ENCODE measurements around the gene COMMD4. TPM values are rescaled to one million over a fixed set of nuclear protein-coding genes. Genes with fewer than 3 reads are reported as not detected.
"Not testable (repeated sequence)": the region's sequence is repeated elsewhere in the genome, so short reads cannot be mapped to it uniquely, and the experiment has no call there.

Gene COMMD4
- polyA plus RNA-seq, 12 donors = 31.6 to 47.4 (median 37.6) TPM; not detected in 1

DNA sequence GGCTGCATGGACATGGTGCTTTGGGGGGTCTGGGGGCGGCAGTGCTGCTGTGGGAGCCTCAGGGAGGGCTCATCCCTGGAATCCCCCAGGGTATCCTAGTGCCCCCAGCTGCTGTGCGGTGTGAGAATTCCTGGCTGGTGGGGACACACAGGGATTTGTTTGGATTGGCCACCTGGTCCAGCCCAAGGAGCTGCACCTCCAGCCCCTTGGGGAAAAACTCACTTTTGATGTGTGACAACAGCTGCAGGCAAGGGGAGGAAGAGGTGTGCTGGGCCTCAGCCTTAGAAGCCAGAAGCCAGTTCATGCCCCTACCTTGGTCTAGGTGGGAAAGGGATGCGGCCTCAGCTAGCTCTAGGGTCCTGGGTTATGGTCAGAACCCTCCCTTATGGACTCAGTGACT is 8.4 kb upstream of the COMMD4 start:
- DNase-seq = no peak

- DNase-seq = no peak
These were observed 7.2 kb upstream of the COMMD4 start for GRCh38 chr15:75328493-75329314.

GRCh38 chr15:75329571-75329970 is 6.3 kb upstream of the COMMD4 start:
- DNase-seq = no peak

DNA sequence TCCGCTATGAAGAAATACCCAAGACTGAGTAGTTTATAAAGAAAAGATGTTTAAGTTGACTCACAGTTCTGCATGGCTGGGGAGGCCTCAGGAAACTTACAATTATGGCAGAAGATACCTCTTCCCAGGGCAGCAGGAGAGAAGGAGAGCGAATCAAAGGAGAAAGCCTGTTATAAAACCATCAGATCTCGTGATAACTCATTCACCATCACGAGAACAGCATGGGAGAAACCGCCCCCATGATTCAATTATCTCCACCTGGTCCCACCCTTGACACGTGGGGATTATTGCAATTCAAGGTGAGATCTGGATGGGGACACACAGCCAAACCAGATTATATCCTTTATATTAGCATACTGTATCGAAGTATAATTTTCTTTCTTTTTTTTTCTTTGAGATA is 3.8 kb upstream of the COMMD4 start:
- not testable (repeated sequence) for DNase-seq

GRCh38 chr15:75333654-75334419 is 2.0 kb upstream of the COMMD4 start:
- not testable (repeated sequence) for DNase-seq

DNA sequence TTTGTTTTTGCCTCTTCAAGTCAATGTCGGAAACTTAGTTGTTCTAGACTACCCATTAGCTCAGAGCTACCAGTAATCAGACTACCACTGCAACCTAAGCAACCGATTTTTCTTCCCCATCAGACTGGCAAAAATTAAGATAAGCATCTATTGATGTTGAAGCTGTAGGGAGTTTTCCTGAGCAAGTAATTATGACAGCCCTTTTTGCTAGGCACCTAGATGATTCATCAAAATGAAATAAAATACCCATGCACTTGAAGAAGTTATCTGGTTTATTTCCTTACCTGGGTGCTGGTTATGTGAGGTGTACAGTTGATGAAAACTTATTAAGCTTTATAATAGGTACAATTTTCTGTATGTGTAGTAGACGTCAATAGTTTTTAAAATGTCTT is 554 bp upstream of the COMMD4 start:
- no peak for DNase-seq

DNA sequence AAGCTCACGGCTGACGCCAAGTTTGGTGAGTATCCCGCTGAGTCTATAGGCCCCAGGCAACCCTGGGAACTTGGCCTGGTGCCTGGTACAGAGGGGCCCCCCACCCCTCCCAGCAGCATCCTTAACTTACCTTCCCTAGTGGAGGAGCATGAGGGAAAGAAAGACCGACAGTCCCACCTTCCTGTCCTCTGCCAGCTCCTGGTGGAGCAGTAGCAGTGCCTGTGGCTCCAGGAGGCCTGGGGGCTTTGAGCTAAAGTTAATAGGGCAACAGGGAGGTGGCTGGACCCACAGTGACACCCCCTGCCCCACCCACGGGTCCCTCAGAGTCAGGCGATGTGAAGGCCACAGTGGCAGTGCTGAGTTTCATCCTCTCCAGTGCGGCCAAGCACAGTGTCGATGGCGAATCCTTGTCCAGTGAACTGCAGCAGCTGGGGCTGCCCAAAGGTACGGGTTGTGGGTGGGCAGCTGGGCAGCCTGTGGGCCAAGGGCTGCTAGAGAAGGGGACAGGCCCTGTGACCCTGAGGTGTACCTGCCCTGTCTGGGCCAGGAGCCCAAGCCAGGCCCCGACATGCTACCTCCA is 2.9 kb downstream of the COMMD4 start:
- DNase-seq = no peak

DNA sequence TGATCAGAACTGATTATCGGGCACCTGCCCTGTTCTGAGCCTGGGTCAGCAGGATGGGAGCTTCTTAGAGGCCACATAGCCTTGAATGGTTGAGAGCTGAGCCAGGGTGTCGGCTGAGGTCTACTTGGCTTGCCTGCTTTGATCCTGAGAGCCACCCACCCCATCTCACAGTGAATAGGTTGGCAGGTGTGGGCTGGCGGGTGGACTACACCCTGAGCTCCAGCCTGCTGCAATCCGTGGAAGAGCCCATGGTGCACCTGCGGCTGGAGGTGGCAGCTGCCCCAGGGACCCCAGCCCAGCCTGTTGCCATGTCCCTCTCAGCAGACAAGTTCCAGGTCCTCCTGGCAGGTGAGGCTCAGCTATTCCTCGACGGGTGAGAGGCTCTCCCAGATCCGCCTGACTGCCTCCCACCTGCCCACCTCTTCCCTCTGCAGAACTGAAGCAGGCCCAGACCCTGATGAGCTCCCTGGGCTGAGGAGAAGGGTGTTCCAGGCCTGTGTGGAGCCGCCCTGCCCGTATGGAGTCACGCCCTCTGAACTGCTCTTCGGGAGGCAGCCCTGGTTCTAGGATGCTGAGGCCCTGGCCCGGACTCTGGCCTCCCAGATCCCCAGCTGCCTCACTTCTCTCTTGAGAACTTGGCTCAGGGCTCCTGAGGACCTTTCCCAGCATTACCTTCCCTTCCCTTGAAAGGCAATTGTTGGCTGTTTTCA is 3.8 kb downstream of the COMMD4 start:
- no peak for DNase-seq

- no peak for DNase-seq
These were observed 6.4 kb downstream of the COMMD4 start for GRCh38 chr15:75342221-75342620.

GRCh38 chr15:75343953-75344352 is 8.1 kb downstream of the COMMD4 start:
- DNase-seq = not testable (repeated sequence)

DNA sequence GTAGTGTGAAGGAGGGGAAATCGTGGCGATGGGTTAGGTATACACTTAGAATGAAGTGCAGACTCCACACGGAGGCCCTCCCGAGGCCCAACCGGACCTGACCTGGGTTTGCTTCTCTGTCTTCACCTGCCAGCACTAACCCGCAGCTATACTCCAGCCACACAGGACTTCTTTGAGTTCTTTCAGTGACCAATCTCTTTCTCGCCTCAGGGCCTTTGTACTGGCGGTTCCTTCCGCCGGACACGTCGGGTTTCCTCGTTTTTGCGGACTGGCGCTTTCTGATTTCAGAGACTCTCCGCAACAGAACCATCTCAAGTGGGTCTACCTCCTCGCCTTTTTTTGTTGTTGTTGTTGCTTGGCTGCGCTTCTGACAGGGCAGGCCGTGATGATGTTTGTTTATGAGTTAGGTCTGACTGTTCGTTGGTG is 10.9 kb downstream of the COMMD4 start, which contains the start of gene NEIL1:
Gene NEIL1, plus strand, starts transcription at position 244 of the 426 bp plus-strand sequence. CDS start 1,867 bp downstream, outside the sequence.
- DNase-seq = no peak

DNA sequence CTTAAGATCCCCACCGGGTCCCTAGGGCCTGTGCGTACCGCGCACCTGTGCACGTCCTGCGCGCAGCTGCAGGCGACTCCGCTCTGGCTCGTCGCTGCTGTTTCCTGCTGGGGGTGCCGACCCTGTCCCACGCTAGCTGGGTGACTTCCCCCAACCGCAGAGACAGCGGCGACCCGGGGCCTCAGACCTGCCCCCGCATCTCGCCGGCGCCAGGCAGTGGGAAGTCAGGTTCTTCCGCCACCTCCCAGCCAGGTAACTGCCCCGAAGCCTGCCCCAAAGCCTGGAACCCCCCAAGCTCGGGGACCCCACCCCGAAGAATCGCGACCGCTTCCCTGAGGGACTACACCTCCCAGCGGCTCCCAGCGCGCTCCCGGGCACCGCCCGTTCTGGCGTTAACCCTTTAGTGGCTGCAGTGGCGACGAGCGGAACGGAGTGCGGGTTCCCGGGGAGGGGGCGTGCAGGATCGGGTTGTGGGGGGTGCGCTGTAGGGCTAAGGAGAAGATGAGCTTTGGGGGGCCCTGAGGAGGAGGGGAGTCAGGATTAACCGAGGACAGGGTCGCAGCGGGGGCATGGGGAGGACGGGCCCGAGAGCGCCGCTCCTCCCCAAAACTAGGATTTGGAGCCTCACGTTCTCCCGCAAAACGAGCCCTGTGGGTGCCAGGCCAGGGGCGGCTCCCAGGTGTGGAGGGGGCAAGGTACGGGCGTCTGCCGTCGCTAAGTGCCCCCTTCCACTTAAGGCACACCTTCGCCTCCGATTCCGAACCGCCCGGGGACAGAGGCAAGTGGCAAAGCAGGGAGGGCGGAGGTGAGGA is 11.6 kb downstream of the COMMD4 start:
- peak; percentile 27 for DNase-seq

GRCh38 chr15:75348034-75348561 is 12.2 kb downstream of the COMMD4 start:
- no peak for DNase-seq

- no peak for DNase-seq
These were observed 12.9 kb downstream of the COMMD4 start for GRCh38 chr15:75348562-75349350.

DNA sequence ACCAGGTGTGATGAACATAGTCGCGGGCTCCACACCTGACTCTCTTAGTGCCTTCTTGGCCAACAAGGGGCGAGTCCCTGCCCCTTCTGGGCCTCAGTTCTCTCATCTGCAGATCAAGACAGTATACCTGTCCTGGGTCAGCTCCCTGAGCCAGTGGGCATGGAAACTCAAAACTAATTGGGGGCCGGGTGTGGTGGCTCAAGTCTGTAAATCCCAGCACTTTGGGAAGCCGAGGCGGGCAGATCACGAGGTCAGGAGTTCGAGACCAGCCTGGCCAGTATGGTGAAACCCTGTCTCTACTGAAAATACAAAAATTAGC is 13.4 kb downstream of the COMMD4 start:
- not testable (repeated sequence) for DNase-seq

DNA sequence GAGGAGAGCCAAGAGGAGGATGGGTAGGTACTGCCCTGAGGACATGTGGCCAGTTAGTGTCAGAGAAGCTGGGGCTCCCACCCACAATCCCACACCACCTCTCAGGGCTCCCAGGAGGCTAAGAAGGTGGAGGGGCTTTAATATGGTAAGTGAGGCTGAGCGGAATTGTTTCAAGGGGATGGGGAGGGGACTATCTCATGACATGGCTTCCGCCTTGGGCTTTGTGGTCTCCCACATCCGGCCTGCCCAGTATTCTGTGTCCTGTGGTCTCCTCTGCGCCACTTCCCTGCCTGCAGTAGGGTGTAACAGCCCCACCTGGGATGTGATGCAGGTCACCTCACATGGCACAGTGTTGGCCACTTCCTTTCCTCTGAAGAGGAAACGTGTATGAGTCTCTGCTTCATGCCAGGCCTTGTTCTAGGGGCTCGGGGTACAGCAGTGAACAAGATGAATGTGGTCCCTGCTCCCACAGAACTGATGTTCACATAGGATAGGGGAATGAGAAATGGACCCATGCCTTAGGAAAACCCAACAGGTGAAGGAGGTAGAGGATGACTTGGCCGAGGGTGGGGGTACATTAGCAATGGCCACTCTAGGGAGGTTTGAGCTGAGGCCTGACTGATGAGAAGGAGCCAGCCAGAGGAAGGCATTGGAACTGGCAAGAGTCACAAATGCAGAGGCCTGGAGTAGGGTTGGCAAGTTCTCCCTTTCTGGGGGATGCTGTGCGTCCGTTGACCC is 14.2 kb downstream of the COMMD4 start:
- DNase-seq = no peak

- DNase-seq = no peak
These were observed 14.9 kb downstream of the COMMD4 start for GRCh38 chr15:75350601-75351361.
